COR-L47 (cell line): ENCODE data around the gene CLCN7.

ENCODE experiments used
- DNase-seq: peaks from one replicate; lab custom pipeline; 2025; lab: John Stamatoyannopoulos, UW

The CLCN7 gene

GRCh38 chr16:1464196-1464893 is 10.5 kb downstream of the CLCN7 start:
- DNase-seq, result no peak

- no peak for DNase-seq
Measured at GRCh38 chr16:1461146-1461545, 13.7 kb downstream of the CLCN7 start.

GRCh38 chr16:1460602-1461138 is 14.2 kb downstream of the CLCN7 start:
- DNase-seq, result no peak

GRCh38 chr16:1459967-1460366 is 14.9 kb downstream of the CLCN7 start:
- DNase-seq, result no peak

- no peak for DNase-seq
Measured at GRCh38 chr16:1458977-1459341, 15.9 kb downstream of the CLCN7 start.

GRCh38 chr16:1458336-1458976 is 16.4 kb downstream of the CLCN7 start:
- DNase-seq, result no peak

GRCh38 chr16:1457489-1458245 is 17.2 kb downstream of the CLCN7 start:
- DNase-seq, result no peak

GRCh38 chr16:1456951-1457350 is 17.9 kb downstream of the CLCN7 start:
- DNase-seq, result no peak

- no peak for DNase-seq
Measured at GRCh38 chr16:1455190-1456171, 19.3 kb downstream of the CLCN7 start.

- DNase-seq, result no peak
Measured at GRCh38 chr16:1454561-1454960, 20.3 kb downstream of the CLCN7 start.

- no peak for DNase-seq
Measured at GRCh38 chr16:1453316-1453715, 21.5 kb downstream of the CLCN7 start.

GRCh38 chr16:1452530-1452929 is 22.3 kb downstream of the CLCN7 start:
- DNase-seq, result no peak

GRCh38 chr16:1451702-1452392 is 23.0 kb downstream of the CLCN7 start:
- no peak for DNase-seq

GRCh38 chr16:1450841-1451240 is 24.0 kb downstream of the CLCN7 start:
- DNase-seq, result no peak

GRCh38 chr16:1450218-1450617 is 24.6 kb downstream of the CLCN7 start:
- no peak for DNase-seq

- DNase-seq, result no peak
Measured at GRCh38 chr16:1449201-1449788, 25.5 kb downstream of the CLCN7 start.

- DNase-seq, result no peak
Measured at GRCh38 chr16:1448536-1449116, 26.2 kb downstream of the CLCN7 start.

- DNase-seq, result no peak
Measured at GRCh38 chr16:1447965-1448364, 26.9 kb downstream of the CLCN7 start.

GRCh38 chr16:1446296-1447080 is 28.3 kb downstream of the CLCN7 start:
- DNase-seq, result no peak
